ENCODE measurements around the gene CREBRF.

DNA sequence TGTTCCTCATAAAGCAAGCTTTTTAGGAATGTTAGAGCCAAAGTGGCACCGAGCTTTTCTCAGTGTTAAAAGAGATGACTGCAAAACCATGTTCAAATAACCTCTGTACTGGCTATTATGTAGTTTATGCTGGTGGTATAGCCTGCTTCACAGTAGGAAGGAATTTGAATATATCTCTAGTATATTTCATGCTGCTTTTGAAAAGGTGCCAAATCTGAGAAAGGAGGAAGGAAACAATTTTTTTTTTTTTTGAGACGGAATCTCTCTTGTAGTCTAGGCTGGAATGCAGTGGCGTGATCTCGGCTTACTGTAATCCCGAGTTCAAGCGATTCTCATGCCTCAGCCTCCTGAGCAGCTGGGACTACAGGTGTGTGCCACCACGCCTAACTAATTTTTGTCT is 13.5 kb downstream of the CREBRF start:
- TF ChIP-seq, protein P1, sequence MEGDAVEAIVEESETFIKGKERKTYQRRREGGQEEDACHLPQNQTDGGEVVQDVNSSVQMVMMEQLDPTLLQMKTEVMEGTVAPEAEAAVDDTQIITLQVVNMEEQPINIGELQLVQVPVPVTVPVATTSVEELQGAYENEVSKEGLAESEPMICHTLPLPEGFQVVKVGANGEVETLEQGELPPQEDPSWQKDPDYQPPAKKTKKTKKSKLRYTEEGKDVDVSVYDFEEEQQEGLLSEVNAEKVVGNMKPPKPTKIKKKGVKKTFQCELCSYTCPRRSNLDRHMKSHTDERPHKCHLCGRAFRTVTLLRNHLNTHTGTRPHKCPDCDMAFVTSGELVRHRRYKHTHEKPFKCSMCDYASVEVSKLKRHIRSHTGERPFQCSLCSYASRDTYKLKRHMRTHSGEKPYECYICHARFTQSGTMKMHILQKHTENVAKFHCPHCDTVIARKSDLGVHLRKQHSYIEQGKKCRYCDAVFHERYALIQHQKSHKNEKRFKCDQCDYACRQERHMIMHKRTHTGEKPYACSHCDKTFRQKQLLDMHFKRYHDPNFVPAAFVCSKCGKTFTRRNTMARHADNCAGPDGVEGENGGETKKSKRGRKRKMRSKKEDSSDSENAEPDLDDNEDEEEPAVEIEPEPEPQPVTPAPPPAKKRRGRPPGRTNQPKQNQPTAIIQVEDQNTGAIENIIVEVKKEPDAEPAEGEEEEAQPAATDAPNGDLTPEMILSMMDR (IDR thresholded peaks at IDR 0.05) = no peak
- TF ChIP-seq POLR2A (IDR thresholded peaks at IDR 0.05; ENCODE audit: low read length) = no peak
- no peak for TF ChIP-seq EP300 (IDR thresholded peaks at IDR 0.05)
- TF ChIP-seq, protein P2, sequence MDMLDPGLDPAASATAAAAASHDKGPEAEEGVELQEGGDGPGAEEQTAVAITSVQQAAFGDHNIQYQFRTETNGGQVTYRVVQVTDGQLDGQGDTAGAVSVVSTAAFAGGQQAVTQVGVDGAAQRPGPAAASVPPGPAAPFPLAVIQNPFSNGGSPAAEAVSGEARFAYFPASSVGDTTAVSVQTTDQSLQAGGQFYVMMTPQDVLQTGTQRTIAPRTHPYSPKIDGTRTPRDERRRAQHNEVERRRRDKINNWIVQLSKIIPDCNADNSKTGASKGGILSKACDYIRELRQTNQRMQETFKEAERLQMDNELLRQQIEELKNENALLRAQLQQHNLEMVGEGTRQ (IDR thresholded peaks at IDR 0.05) = no peak
